ENCODE measurements around the gene ONECUT3.
"Not testable (repeated sequence)": the region's sequence is repeated elsewhere in the genome, so short reads cannot be mapped to it uniquely, and the experiment has no call there.

ONECUT3 gene

GRCh38 chr19:1783874-1784273, 30.6 kb downstream of the ONECUT3 start:
- H3K4me3 ChIP-seq (ENCODE audit: low read depth, low read length), result no peak overlapping the region
- DNase-seq (ENCODE audit: low read depth), result no peak

- H3K4me3 ChIP-seq (ENCODE audit: low read depth, low read length), result no peak overlapping the region
- DNase-seq (ENCODE audit: low read depth), result no peak
Observed at GRCh38 chr19:1785310-1785709, 32.0 kb downstream of the ONECUT3 start.

- no peak overlapping the region for H3K4me3 ChIP-seq (ENCODE audit: low read depth, low read length)
- no peak for DNase-seq (ENCODE audit: low read depth)
Observed at GRCh38 chr19:1786668-1787067, 33.4 kb downstream of the ONECUT3 start.

- DNase-seq (ENCODE audit: low read depth), result no peak
- no peak overlapping the region for H3K4me3 ChIP-seq (ENCODE audit: low read depth, low read length)
Observed at GRCh38 chr19:1787116-1787515, 33.8 kb downstream of the ONECUT3 start.

- DNase-seq (ENCODE audit: low read depth), result no peak
- H3K4me3 ChIP-seq (ENCODE audit: low read depth, low read length), result no peak overlapping the region
Observed at GRCh38 chr19:1789261-1790041, 36.1 kb downstream of the ONECUT3 start.

GRCh38 chr19:1790054-1790792, 36.9 kb downstream of the ONECUT3 start:
- DNase-seq (ENCODE audit: low read depth), result no peak

GRCh38 chr19:1791879-1792278, 38.6 kb downstream of the ONECUT3 start:
- H3K4me3 ChIP-seq (ENCODE audit: low read depth, low read length), result no peak overlapping the region
- DNase-seq (ENCODE audit: low read depth), result no peak

More at GRCh38 chr19:1790054-1790792, 36.9 kb downstream of the ONECUT3 start:
- H3K4me3 ChIP-seq (ENCODE audit: low read depth, low read length), result no peak overlapping the region

- DNase-seq (ENCODE audit: low read depth), result no peak
Observed at GRCh38 chr19:1794424-1795172, 41.3 kb downstream of the ONECUT3 start.

GRCh38 chr19:1796395-1797142, 43.3 kb downstream of the ONECUT3 start:
- H3K4me3 ChIP-seq (ENCODE audit: low read depth, low read length), result no peak overlapping the region

More at GRCh38 chr19:1794424-1795172, 41.3 kb downstream of the ONECUT3 start:
- H3K4me3 ChIP-seq (ENCODE audit: low read depth, low read length), result no peak overlapping the region

GRCh38 chr19:1797313-1797712, 44.0 kb downstream of the ONECUT3 start:
- not testable (repeated sequence) for DNase-seq (ENCODE audit: low read depth); H3K4me3 ChIP-seq (ENCODE audit: low read depth, low read length)

More at GRCh38 chr19:1796395-1797142, 43.3 kb downstream of the ONECUT3 start:
- no peak for DNase-seq (ENCODE audit: low read depth)

- H3K4me3 ChIP-seq (ENCODE audit: low read depth, low read length), result no peak overlapping the region
- DNase-seq (ENCODE audit: low read depth), result no peak
Observed at GRCh38 chr19:1799695-1800342, 46.5 kb downstream of the ONECUT3 start.

GRCh38 chr19:1804858-1805257, 51.6 kb downstream of the ONECUT3 start:
- no peak for DNase-seq (ENCODE audit: low read depth)
- no peak overlapping the region for H3K4me3 ChIP-seq (ENCODE audit: low read depth, low read length)

- no peak for DNase-seq (ENCODE audit: low read depth)
- H3K4me3 ChIP-seq (ENCODE audit: low read depth, low read length), result no peak overlapping the region
Observed at GRCh38 chr19:1805401-1806183, 52.3 kb downstream of the ONECUT3 start.

GRCh38 chr19:1806184-1807029, 53.1 kb downstream of the ONECUT3 start:
- H3K4me3 ChIP-seq (ENCODE audit: low read depth, low read length), result no peak overlapping the region
- DNase-seq (ENCODE audit: low read depth), result no peak

GRCh38 chr19:1807030-1807694, 53.9 kb downstream of the ONECUT3 start:
- H3K4me3 ChIP-seq (ENCODE audit: low read depth, low read length), result no peak overlapping the region
- DNase-seq (ENCODE audit: low read depth), result no peak

- no peak overlapping the region for H3K4me3 ChIP-seq (ENCODE audit: low read depth, low read length)
- DNase-seq (ENCODE audit: low read depth), result no peak
Observed at GRCh38 chr19:1807695-1808394, 54.5 kb downstream of the ONECUT3 start.

All from skeletal muscle cell (primary cell).